Measurements from ENCODE around the gene CLINT1. TPM values are rescaled to one million over a fixed set of nuclear protein-coding genes. Genes with fewer than 3 reads are reported as not detected.

CLINT1 gene
- total RNA-seq, 1 donor: 118 TPM

DNA sequence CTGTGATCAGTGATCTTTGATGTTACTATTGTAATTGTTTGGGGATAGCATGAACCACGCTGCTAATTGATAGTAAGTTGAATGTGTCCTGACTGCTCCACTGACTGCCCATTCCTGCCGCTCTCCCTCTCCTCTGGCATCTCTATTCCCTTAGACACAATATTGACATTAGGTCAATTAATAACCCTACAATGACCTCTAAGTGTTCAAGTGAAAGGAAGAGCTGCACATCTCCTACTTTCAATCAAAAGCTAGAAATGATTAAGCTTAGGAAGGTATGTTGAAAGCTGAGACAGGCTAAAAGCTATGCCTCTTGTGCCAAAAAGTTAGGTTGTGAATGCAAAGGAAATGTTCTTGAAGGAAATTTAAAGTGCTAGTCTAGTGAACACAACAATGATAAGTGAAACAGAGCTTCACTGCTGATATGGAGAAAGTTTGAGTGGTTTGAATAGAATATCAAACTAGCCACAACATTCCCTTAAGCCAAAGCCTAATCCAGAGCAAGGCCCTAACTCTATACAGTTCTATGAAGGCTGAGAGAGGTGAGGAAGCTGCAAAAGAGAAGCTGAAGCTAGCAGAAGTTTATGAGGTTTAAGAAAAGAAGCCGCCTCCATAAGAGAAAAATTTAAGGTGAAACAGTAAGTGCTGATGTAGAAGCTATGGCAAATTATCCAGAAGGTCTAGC is 12.9 kb downstream of the CLINT1 start:
- DNase-seq (ENCODE audit: low read depth): no peak
- TF ChIP-seq, protein P1, sequence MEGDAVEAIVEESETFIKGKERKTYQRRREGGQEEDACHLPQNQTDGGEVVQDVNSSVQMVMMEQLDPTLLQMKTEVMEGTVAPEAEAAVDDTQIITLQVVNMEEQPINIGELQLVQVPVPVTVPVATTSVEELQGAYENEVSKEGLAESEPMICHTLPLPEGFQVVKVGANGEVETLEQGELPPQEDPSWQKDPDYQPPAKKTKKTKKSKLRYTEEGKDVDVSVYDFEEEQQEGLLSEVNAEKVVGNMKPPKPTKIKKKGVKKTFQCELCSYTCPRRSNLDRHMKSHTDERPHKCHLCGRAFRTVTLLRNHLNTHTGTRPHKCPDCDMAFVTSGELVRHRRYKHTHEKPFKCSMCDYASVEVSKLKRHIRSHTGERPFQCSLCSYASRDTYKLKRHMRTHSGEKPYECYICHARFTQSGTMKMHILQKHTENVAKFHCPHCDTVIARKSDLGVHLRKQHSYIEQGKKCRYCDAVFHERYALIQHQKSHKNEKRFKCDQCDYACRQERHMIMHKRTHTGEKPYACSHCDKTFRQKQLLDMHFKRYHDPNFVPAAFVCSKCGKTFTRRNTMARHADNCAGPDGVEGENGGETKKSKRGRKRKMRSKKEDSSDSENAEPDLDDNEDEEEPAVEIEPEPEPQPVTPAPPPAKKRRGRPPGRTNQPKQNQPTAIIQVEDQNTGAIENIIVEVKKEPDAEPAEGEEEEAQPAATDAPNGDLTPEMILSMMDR (IDR thresholded peaks at IDR 0.05; ENCODE audit: insufficient read depth, low read depth, low read length): no peak
- H3K4me3 ChIP-seq (ENCODE audit: low read depth, low read length): no peak overlapping the region

GRCh38 chr5:157842787-157843186 is 16.2 kb downstream of the CLINT1 start:
- DNase-seq (ENCODE audit: low read depth): no peak
- no peak overlapping the region for H3K4me3 ChIP-seq (ENCODE audit: low read depth, low read length)
- TF ChIP-seq, protein P1 (IDR thresholded peaks at IDR 0.05; ENCODE audit: insufficient read depth, low read depth, low read length): no peak

DNA sequence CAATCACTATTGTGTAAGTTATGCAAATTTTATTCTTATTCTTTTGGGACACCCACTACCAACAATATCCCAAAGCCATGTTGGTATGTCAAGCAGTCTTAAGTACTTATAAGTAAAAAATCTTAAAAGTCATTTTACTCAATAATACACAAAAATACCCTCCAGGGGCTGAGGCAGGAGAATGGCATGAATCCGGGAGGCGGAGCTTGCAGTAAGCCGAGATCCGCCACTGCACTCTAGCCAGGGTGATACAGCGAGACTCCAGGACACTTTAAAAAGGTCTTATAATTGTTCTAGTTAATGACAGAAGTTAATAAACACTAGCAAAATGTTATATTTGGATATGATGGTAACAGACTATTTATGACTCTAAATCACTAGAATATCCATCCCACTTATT is 16.8 kb downstream of the CLINT1 start:
- DNase-seq (ENCODE audit: low read depth): no peak
- no peak overlapping the region for H3K4me3 ChIP-seq (ENCODE audit: low read depth, low read length)
- TF ChIP-seq, protein P1 (IDR thresholded peaks at IDR 0.05; ENCODE audit: insufficient read depth, low read depth, low read length): no peak

DNA sequence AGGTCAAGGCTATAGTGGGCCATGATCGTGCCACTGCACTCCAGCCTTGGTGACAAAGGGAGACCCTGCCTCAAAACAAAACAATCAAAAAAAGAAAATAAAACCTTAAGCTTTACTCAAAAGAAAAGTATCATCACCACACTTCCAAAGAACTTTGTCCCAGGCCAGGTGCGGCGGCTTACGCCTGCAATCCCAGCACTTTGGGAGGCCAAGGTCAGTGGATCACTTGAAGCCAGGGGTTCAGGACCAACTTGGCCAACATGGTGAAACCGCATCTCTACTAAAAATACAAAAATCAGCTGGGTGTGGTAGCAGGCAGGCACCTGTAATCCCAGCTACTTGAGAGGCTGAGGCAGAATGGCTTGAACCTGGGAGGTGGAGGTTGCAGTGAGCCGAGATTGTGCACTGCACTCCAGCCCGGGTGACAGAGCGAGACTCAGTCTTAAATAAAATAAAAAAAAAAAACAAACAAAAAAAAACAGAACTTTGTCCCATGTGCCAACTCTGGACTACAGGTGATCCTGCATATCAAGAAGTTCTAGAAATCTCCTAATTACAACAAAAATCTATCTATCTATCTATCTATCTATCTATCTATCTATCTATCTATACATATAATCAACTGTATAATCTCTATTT is 19.7 kb downstream of the CLINT1 start:
- no peak overlapping the region for H3K4me3 ChIP-seq (ENCODE audit: low read depth, low read length)
- no peak for DNase-seq (ENCODE audit: low read depth)
- TF ChIP-seq, protein P1 (IDR thresholded peaks at IDR 0.05; ENCODE audit: insufficient read depth, low read depth, low read length): no peak

DNA sequence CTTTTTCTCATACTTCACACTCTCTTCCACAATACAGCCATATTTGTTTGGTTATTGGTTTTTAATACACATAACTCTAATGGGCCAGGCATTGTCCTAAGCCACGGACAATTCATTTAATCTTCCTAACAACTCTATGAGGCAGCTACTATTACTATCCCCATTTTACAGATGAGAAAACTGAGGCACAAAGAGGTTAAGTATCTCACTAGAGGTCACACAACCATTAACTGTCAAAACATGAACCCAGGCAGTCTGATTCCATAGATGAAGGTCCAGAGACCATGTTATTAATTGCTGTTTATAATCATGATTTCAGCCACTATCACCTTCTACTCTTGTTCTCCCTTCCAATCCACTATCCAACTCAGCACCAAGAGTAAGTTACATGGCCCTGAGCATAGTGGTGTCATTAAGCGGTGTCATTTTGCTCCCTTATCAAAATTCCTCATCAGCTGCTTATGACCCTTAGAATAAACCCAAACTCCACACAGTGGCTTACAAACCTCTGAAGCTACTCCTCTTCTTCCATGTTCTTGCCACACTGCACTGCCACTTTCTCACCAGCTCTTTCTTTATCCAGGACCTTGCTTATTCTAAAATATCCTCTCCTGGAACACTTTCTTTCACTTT is 22.7 kb downstream of the CLINT1 start:
- DNase-seq (ENCODE audit: low read depth): no peak
- TF ChIP-seq, protein P1 (IDR thresholded peaks at IDR 0.05; ENCODE audit: insufficient read depth, low read depth, low read length): no peak
- no peak overlapping the region for H3K4me3 ChIP-seq (ENCODE audit: low read depth, low read length)

GRCh38 chr5:157835041-157835440 is 23.9 kb downstream of the CLINT1 start:
- no peak for DNase-seq (ENCODE audit: low read depth)
- H3K4me3 ChIP-seq (ENCODE audit: low read depth, low read length): no peak overlapping the region
- TF ChIP-seq, protein P1 (IDR thresholded peaks at IDR 0.05; ENCODE audit: insufficient read depth, low read depth, low read length): no peak
